ENCODE data around the gene DBNDD1. TPM values are rescaled to one million over a fixed set of nuclear protein-coding genes. Genes with fewer than 3 reads are reported as not detected.

Gene DBNDD1
- total and polyA plus RNA-seq, 2 donors (not counting 3 experiments of a cell fraction or from before 2014, with no cell fraction given) = 28.2 to 45.7 TPM

DNA sequence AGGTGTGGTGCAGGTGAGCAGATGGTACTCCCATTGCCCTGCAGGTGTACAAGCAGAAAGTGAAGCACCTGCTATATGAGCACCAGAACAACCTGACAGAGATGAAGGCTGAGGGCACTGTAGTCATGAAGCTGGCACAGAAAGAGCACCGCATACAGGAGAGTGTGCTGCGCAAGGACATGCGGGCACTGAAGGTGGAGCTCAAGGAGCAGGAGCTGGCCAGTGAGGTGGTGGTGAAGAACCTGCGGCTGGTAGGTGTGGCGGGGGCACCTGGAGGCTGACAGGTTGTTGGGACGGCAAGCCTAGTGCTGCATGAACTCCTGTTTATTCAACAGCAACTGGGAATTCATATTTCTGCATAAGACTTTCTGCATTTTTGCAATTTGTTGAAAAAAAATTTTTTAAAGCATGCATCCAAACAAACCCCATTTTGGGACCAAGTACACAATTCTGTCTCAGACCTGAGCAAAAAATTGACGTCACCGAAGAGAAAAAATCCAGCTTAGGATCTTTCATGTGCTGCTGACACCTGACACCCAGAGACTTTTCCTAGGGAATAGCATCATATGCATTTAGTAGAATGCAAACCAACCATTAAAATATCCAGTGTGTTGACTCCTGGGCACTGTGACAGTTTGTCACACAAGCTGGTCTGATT, 13.5 kb upstream of the DBNDD1 start:
- POLR2A ChIA-PET = no interaction called here

More for the DNA sequence above, 13.5 kb upstream of the DBNDD1 start:
- no peak for DNase-seq (ENCODE audit: low read depth, low spot score)
- TF ChIP-seq POLR2A (IDR thresholded peaks at IDR 0.05; ENCODE audit: low read depth, low read length) = no peak
- no peak for TF ChIP-seq MYC (IDR thresholded peaks at IDR 0.05; ENCODE audit: low read depth, low read length)
- no peak for TF ChIP-seq JUN (IDR thresholded peaks at IDR 0.05; ENCODE audit: borderline replicate concordance, insufficient read depth, insufficient read length, low read depth)
- no peak for TF ChIP-seq FOS (IDR thresholded peaks at IDR 0.05; ENCODE audit: borderline replicate concordance, insufficient read depth, low read length)
- TF ChIP-seq, protein P1, sequence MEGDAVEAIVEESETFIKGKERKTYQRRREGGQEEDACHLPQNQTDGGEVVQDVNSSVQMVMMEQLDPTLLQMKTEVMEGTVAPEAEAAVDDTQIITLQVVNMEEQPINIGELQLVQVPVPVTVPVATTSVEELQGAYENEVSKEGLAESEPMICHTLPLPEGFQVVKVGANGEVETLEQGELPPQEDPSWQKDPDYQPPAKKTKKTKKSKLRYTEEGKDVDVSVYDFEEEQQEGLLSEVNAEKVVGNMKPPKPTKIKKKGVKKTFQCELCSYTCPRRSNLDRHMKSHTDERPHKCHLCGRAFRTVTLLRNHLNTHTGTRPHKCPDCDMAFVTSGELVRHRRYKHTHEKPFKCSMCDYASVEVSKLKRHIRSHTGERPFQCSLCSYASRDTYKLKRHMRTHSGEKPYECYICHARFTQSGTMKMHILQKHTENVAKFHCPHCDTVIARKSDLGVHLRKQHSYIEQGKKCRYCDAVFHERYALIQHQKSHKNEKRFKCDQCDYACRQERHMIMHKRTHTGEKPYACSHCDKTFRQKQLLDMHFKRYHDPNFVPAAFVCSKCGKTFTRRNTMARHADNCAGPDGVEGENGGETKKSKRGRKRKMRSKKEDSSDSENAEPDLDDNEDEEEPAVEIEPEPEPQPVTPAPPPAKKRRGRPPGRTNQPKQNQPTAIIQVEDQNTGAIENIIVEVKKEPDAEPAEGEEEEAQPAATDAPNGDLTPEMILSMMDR (IDR thresholded peaks at IDR 0.05; ENCODE audit: extremely low read depth in 1 of 2, insufficient read depth in 1 of 2, low read depth in 1 of 2, low read length in 2 of 2) = no peak
- TF ChIP-seq POLR2AphosphoS5 (IDR thresholded peaks at IDR 0.05; ENCODE audit: insufficient read depth, low read depth, low read length) = no peak
- TF ChIP-seq, protein P2, sequence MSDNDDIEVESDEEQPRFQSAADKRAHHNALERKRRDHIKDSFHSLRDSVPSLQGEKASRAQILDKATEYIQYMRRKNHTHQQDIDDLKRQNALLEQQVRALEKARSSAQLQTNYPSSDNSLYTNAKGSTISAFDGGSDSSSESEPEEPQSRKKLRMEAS (IDR thresholded peaks at IDR 0.05; ENCODE audit: insufficient read depth, insufficient read length) = no peak
- TF ChIP-seq EZH2 (IDR thresholded peaks at IDR 0.05; ENCODE audit: borderline replicate concordance, low read depth, low read length, severe bottlenecking) = no peak
- no peak for TF ChIP-seq GATA2 (IDR thresholded peaks at IDR 0.05; ENCODE audit: insufficient read depth, insufficient read length, low read depth, low read length)
- intact Hi-C loops (cut with micrococcal nuclease) (no loop called here), dilution Hi-C loops (cut with MboI; ENCODE audit: extremely low pct_ligation_motif_present, low sequenced_read_pairs) (no loop called here)
- no peaks in the 10 kb centered on the region for H3K4me1 ChIP-seq (ENCODE audit: control insufficient read depth, extremely low read depth, insufficient read depth, low read length)
- no peak overlapping the region for H3K27ac ChIP-seq (ENCODE audit: insufficient read depth, low read depth, low read length)
- no peaks in the 10 kb centered on the region for H3K27me3 ChIP-seq (ENCODE audit: control insufficient read depth in 2 of 2, insufficient read depth in 2 of 2, low read length in 2 of 2)
- BruUV-seq (replicated peaks) = no TSS peak
- H4K20me1 ChIP-seq (replicated peaks; ENCODE audit: control insufficient read depth, extremely low read depth, insufficient read depth, low read length) = no peaks in the 10 kb centered on the region
- CTCF ChIA-PET = interaction anchor here (1.0 to 1.3 kb wide), 3 partner anchors 10 to 14 kb away, joined by 3 to 5 read pairs (median 3); no protein-coding TSS in a partner anchor
- no peak overlapping the region for H2AFZ ChIP-seq (ENCODE audit: low read depth, low read length)
- no peak overlapping the region for H3K4me2 ChIP-seq (ENCODE audit: insufficient read depth, low read length)
- no peaks in the 10 kb centered on the region for H3K79me2 ChIP-seq (ENCODE audit: control insufficient read depth, insufficient read depth, low read length)
- peaks cover 4 to 18% of the 10 kb centered on the region in 2 experiments for H3K36me3 ChIP-seq (ENCODE audit: control insufficient read depth in 2 of 2, extremely low read depth in 1 of 2, insufficient read depth in 2 of 2, low read length in 2 of 2)
- H3K9me3 ChIP-seq (replicated peaks; ENCODE audit: control insufficient read depth, insufficient read depth, low read length) = no peaks in the 10 kb centered on the region
- no peak overlapping the region for H3K4me3 ChIP-seq (replicated peaks in 1 of 3; ENCODE audit: insufficient read depth in 1 of 3, low read depth in 1 of 3, low read length in 3 of 3)
- FAIRE-seq = no peak
- H3K9ac ChIP-seq (replicated peaks; ENCODE audit: extremely low read depth, insufficient read depth, low read length) = no peak overlapping the region
- no peaks in the 10 kb centered on the region for H3K9me1 ChIP-seq (replicated peaks; ENCODE audit: control insufficient read depth, extremely low read depth, insufficient read depth, low read length)
